ENCODE measurements around the gene PPP2R2B.
A peak's percentile ranks its signal among the peaks of the same experiment; 100 is the strongest.

GRCh38 chr5:146906803-146907202 lies 28.2 kb upstream of the PPP2R2B start:
- TF ChIP-seq, protein P1, sequence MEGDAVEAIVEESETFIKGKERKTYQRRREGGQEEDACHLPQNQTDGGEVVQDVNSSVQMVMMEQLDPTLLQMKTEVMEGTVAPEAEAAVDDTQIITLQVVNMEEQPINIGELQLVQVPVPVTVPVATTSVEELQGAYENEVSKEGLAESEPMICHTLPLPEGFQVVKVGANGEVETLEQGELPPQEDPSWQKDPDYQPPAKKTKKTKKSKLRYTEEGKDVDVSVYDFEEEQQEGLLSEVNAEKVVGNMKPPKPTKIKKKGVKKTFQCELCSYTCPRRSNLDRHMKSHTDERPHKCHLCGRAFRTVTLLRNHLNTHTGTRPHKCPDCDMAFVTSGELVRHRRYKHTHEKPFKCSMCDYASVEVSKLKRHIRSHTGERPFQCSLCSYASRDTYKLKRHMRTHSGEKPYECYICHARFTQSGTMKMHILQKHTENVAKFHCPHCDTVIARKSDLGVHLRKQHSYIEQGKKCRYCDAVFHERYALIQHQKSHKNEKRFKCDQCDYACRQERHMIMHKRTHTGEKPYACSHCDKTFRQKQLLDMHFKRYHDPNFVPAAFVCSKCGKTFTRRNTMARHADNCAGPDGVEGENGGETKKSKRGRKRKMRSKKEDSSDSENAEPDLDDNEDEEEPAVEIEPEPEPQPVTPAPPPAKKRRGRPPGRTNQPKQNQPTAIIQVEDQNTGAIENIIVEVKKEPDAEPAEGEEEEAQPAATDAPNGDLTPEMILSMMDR (conservative IDR thresholded peaks at IDR 0.05; ENCODE audit: low read depth, low read length) = peak; percentile 62
- TF ChIP-seq EZH2 (IDR thresholded peaks at IDR 0.05; ENCODE audit: borderline replicate concordance, low read depth, low read length, poor library complexity, severe bottlenecking) = no peak
